Stimulated activated CD4-positive, alpha-beta T cell treated with anti-CD3 and anti-CD28 coated beads, Interleukin-1b, Interleukin-23, amount 100 ng/mL, for 24 hours (primary cell): ENCODE data around the gene PSMA1.
A peak's percentile ranks its signal among the peaks of the same experiment; 100 is the strongest.
"Not testable (repeated sequence)": the region's sequence is repeated elsewhere in the genome, so short reads cannot be mapped to it uniquely, and the experiment has no call there.

Experiments used
- DNase-seq, 4 experiments: peaks; one replicate each; pipeline ENCODE4 v3.0.0-alpha.2; 2020; ENCODE audit warnings: low read depth in 4 of 4, low spot score in 1 of 4

The PSMA1 gene

GRCh38 chr11:14519917-14520746, at the start of gene PSMA1:
PSMA1 (minus strand) TSS chr11:14520386; CDS start chr11:14520299, 87 bp downstream.
- peak; percentile 69 to 93 (median 85) for DNase-seq

DNA sequence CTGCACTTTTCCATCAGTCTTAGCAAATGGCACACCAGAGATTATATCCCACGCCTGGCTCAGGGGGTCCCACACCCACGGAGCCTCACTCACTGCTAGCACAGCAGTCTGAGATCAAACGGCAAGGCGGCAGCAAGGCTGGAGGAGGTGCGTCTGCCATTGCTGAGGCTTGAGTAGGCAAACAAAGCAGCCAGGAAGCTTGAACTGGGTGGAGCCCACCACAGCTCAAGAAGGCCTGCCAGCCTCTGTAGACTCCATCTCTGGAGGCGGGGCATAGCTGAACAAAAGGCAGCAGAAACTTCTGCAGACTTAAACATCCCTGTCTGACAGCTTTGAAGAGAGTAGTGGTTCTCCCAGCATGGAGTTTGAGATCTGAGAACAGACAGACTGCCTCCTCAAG, 49.3 kb upstream of the PSMA1 start:
- DNase-seq = not testable (repeated sequence)

- DNase-seq = no peak
Observed at GRCh38 chr11:14567064-14567651, 47.0 kb upstream of the PSMA1 start.

DNA sequence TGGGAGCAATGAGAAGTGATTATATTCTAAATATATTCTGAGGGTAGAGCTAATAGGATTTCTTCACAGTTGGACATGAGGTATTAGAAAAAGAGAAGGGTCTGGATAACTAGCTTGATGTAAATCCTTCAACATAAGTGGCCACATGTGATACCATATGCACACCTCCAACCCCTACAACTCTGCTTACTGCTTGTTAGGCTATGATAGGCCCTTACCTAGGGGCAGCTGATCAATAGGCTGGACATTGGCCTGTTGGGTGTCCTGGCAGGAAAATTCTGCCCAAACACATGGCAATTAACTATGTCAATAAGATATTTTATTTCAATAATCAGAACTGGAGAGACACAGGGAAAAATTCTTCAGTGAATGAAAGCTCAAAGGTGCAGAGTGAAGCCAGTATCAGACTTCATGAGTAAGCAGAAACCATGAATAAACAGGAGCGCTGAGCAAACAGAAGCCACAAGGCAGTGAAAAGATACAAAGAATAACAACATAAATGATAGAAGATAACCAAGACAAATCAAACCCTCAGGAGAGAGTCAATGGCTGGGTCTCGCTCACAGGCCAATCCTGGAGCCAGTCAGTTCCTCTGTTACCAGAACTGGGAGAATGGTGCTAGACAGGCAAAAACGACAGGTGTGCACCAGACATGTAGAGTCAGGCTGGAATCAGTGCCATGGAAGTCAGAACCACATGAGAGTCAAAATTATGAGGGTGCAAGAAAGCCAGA, 46.3 kb upstream of the PSMA1 start:
- no peak for DNase-seq

DNA sequence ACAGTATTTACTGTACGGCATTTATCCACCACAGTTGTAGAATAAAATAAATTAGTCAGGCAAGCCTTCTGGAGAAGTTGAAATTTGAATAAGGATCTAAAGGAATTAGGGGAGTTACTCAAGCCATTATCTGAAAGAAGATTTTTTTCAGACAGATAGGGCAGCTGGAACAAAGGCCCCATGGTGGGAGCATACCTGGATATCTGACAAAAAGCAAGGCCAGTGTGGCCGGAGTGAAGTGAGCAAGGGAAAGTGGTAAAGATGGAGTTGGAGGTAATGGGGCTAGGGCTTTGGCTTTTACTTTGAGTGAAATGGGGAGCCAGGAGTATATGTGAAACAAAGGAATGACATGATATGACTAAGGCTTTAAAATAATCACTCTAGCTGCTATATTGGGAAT, 45.7 kb upstream of the PSMA1 start:
- no peak for DNase-seq

DNA sequence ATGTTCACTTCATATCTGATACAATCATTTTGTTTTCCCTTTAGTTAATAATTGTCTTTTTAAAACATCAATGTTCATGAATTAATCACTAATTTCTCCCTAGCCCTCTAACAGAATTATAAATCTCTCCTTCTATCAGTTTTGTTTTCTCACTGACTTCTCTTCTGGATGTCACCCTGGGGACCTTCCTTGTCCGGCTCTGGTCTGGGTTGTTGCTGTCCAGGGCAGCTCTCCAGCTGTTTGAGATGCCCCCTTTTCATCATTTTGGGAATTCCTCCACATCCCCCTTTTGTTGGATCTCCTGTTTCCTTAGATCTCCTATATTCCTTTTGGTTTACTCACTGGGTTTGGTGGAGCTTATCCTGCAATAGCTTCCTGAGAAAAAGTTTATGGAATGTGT, 35.6 kb upstream of the PSMA1 start:
- no peak for DNase-seq

- DNase-seq = no peak
Observed at GRCh38 chr11:14554959-14555358, 34.8 kb upstream of the PSMA1 start.

- no peak for DNase-seq
Observed at GRCh38 chr11:14552089-14552488, 31.9 kb upstream of the PSMA1 start.

DNA sequence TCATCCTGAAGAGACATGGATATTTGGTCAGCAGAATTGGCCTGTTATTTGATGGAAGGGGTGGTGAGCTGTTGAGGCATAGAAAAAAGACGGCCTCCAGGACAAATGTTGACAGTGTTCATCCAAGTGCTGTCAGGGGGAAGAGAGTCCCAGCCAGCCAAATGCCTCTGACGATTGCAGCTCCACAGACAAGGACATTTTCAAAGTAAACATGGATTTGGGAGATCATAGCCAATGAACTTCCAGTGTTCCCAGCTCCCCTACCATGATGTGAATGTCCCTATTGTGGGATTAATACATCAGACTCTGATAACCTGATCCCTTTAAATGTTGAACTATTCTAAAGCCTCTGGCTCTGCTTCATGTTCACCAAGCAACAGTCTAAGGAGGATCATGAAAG, 31.2 kb upstream of the PSMA1 start:
- no peak for DNase-seq

DNA sequence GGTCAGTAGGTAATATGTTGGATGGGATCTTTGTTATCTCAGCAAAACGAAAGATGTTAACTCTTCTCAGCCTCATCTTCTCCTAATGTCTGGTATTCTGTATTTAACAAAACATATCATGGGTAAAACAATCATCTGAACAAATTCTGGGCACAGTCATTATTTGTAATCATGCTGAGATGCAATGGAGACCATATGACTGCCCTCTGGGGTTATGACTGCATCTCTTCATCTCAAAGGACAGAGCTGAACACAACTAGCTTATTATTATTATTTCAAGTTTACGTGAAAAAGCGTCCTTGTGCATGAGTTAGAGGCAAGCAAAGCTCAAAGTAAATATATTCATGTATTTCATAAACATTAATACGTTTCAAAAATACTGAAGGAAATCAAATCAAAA, 29.7 kb upstream of the PSMA1 start:
- no peak for DNase-seq

- DNase-seq = no peak
Observed at GRCh38 chr11:14547440-14547839, 27.3 kb upstream of the PSMA1 start.

GRCh38 chr11:14546672-14547071, 26.5 kb upstream of the PSMA1 start:
- DNase-seq = no peak

GRCh38 chr11:14544611-14545010, 24.4 kb upstream of the PSMA1 start:
- DNase-seq = no peak

DNA sequence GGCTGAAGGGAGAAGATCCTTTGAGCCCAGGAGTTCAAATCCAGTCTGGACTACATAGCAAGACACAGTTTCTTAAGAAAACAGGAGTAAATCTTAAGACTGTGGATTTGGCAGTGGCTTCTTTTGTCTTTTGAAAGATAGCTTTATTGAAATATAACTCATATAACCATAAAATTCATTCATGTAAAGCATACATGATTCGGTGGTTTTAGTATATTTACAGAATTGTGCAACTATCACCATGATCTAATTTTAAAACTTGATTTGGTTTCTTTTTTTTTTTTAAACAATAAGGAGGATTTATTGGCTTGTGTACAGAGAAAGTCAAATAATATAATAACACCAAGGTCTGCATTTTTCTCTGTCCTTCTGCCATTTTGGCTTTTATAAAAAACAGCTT, 23.1 kb upstream of the PSMA1 start:
- no peak for DNase-seq

- DNase-seq = no peak
Observed at GRCh38 chr11:14542324-14542723, 22.1 kb upstream of the PSMA1 start.

- no peak for DNase-seq
Observed at GRCh38 chr11:14541192-14541947, 21.2 kb upstream of the PSMA1 start.

DNA sequence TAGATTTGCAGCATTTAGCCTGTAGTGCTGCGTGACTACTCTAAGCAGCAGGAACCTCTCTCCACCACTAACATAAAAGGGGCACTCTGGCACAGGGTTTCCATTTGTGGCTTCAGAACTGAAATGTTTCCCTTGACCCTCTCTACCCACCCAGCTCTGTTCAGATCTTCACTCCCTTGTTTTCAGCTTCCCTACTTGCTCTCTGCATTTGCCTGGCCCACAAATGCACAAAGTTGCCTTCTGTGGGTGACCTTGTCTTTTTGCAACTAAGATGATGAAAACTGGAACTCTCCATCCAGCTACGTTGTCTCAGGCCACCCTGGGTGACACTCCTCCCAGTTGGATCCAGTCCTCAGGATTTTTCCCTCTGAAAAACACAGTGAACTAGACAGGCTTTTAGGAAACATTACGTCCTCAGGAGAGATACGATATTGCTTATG, 19.8 kb upstream of the PSMA1 start:
- no peak for DNase-seq

DNA sequence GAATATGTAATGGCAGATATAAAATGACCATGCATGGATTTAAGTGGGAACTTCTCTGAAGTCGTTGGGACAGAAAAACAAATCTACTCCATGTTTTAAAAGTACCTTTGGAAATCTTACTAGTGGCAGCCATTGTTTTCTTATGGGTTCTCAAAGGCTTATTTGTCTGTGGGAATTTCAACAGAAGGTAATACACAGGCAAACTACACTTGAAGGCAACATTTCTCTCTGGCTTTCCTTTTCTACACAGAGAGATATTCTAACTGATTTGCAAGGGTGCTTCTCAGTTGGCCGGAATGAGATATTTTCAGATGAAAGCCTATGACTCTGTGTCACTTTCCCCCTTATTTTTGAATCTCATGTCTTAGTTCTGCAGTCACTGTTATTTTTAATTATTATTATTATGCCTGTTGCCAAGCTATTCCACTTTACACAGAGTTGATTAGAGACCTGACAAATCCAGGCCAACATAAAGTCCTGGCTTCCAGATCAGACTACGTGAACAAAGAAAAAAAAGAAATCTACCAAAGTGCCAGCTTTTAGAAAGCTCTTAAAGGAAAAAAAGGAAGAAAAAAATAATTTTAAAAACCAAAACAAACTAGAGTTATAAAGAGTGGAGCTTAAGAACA, 18.9 kb upstream of the PSMA1 start:
- DNase-seq = no peak

- DNase-seq = no peak
Observed at GRCh38 chr11:14538271-14538925, 18.2 kb upstream of the PSMA1 start.

DNA sequence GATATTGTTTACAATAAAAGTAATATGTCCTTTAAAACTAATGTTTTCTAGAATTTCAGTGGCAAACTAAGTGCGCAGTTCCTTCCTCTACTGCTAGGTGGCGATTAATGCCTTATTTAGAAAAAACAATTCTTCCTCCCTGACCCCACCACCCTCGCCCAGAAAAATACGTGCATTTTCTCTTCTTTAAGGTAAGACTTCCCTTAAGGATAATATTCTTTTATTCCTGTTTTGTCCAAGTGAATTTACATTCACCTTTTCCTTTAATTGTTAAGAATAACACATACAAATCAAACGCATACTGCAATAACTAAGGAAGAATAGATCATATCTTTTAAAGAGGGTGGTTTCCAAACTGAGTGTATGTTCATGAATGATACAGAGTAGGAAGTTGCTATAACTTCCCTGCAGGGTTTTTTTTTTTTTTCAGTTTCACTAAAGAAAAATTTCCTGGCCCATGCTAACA, 17.0 kb upstream of the PSMA1 start:
- DNase-seq = peak in 2 of 4 experiments; percentile 22 to 31
